HG03378 (cell line): ENCODE measurements around the gene PIP4P1.
"Not testable (repeated sequence)": the region's sequence is repeated elsewhere in the genome, so short reads cannot be mapped to it uniquely, and the experiment has no call there.

Source experiments
- ATAC-seq: cut with Tn5 transposase; IDR thresholded peaks from one replicate; pipeline ENCODE4 v1.9.1; 2021; ENCODE audit warnings: mild to moderate bottlenecking, moderate library complexity; ENCODE audit not compliant: unreplicated experiment

PIP4P1 gene

GRCh38 chr14:20477211-20477876 is 16.1 kb upstream of the PIP4P1 start:
- no peak for ATAC-seq

DNA sequence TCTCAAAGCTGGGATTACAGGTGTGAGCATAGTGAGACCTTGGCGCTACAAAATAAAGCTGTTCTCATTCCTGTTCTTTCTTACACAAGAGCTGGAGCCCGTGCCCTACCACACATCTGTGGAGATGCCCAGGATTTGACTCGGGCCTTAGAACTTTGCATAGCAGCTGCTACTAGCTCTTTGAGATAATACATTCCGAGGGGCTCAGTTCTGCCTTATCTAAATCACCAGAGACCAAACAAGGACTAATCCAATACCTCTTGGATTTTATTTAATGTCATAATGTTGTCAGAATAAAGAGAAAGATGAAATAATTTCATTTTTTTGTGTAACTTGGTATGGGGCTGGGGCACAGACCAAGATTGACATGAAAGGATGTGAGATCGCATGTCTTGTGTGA is 15.5 kb upstream of the PIP4P1 start:
- ATAC-seq, result no peak

DNA sequence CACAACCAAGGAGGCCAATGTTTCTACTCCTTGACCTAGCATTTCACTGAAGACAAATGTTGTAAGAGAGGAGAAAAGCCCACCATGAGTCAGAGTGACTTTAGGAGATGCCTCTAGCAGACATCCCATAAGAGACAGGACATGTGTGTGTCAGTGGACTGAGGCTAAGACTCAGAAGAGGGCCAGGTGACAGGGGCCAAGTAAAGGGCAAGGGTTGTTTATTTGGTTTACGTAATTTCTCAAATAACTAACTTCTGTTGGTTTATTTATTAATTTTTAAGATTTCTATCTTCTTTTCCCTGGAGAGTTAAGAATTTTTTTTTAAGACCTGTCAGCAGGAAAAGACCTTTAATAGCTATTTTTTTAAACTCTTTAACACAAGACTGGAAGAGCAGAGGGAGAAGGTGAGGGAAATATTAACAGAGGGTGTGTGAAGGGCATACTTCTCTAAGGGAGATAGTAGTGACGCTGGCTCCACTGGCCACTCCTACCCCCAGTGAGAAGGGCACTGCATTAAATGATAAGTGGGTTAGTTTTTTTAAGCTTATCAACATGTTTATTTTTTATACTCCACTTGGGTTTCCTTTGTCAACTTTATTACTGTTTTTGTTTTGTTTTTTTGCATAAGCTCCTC is 11.4 kb upstream of the PIP4P1 start:
- ATAC-seq, result no peak

- ATAC-seq, result no peak
Measured at GRCh38 chr14:20470603-20470901, 9.3 kb upstream of the PIP4P1 start.

- peak; percentile 39 for ATAC-seq
Measured at GRCh38 chr14:20469890-20470602, 8.8 kb upstream of the PIP4P1 start.

DNA sequence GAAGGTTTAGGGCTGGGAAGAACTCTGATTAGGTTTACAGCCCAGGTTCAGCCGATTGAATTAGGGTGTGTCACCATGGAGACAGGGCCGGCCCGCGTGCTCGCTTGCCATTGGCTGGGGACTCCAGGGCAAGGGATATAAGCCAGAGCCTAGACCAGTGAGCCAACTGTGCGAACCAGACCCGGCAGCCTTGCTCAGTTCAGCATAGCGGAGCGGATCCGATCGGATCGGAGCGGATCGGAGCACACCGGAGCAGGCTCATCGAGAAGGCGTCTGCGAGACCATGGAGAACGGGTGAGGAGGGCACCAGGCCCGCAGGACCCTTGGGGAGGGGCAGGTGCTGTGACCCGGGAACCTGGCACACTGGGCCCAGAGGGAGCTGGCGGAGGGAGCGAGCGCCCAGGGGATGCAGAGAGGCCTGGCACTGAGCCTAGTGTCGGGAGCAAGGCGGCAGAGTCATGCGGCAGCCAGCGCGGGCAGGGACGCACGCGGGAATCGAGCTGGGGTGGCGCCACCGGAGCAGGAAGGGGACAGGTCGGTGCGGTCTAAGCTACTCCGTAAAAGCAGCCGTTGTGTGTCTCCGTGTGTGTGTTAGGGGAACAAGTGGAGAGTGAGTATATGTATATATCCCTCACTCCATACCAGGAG is 8.1 kb upstream of the PIP4P1 start, which contains the start of gene PNP:
Gene PNP (plus strand): TSS at position 165 of the 648 bp plus-strand sequence. CDS start 119 bp downstream, at position 284.
- ATAC-seq, result peak; percentile 91

GRCh38 chr14:20468764-20469241 is 7.6 kb upstream of the PIP4P1 start:
- ATAC-seq, result no peak

GRCh38 chr14:20460458-20461224 is 593 bp downstream of the PIP4P1 start:
- ATAC-seq, result no peak

- ATAC-seq, result no peak
Measured at GRCh38 chr14:20458031-20458789, 3.0 kb downstream of the PIP4P1 start.

GRCh38 chr14:20456971-20457370 is 4.3 kb downstream of the PIP4P1 start:
- no peak for ATAC-seq

- peak; percentile 38 for ATAC-seq
Measured at GRCh38 chr14:20455355-20456300, 5.6 kb downstream of the PIP4P1 start.

GRCh38 chr14:20454516-20455354 is 6.5 kb downstream of the PIP4P1 start, which contains the start of the genes APEX1 and OSGEP:
TSS of gene APEX1 (plus strand) at chr14:20455226. CDS start at chr14:20455646, 420 bp downstream.
TSS of gene OSGEP (minus strand) at chr14:20454812. CDS start at chr14:20454683, 129 bp downstream.
- peak; percentile 78 for ATAC-seq

GRCh38 chr14:20452831-20453230 is 8.4 kb downstream of the PIP4P1 start:
- not testable (repeated sequence) for ATAC-seq

DNA sequence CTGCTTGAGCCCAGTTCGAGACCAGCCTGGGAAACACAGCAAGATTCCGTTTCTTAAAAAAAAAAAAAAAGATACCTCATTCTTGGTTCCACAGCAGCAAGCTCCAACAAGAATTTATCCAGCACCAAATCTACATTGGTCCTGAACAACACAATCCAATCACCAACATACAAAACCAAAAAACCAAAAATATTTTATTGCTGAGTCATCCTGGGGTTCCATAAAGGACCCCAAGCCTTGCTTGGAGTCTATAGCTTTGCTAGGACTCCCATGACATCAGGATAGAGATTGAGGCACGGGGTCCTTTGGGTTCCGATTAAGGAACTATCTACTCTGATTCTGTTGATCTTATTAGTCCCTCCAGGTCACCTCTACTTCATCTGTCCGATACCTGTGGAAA is 14.3 kb downstream of the PIP4P1 start:
- ATAC-seq, result no peak

DNA sequence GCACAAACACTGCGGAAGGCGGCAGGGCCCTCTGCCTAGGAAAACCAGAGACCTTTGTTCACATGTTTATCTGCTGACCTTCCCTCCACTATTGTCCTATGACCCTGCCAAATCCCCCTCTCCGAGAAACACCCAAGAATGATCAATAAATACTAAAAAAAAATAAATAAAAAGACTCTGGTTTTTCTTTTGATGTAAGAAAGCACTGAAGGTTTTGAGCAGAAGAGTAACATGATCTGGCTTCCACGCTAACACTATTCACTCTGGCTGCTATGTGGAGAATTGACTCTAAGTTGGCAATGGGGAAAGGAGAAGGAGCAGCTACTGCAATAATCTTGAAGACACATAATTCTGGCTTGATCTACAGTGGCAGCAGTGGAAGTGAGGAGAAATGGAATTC is 17.6 kb downstream of the PIP4P1 start:
- ATAC-seq, result not testable (repeated sequence)

GRCh38 chr14:20441461-20441860 is 19.8 kb downstream of the PIP4P1 start:
- ATAC-seq, result no peak

DNA sequence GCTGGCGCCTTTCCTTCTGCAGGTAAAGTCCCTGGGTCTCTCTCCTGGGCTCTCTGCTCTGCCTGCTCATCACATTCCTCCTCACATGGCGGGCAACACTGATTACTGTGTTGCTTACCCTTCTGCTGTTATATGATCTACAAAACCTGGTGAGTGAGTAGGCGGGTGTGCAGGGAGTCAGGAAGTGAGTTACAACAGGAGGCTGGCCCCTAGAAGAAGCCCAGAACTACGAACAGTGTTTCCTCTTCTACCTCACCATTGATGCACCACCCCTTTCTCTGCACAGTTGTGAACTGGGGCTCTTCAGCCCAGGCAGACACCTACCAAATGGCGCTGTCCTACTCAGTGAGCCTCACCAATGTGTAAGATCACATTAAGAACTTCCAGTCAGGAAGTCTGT is 20.4 kb downstream of the PIP4P1 start:
- peak; percentile 72 for ATAC-seq

DNA sequence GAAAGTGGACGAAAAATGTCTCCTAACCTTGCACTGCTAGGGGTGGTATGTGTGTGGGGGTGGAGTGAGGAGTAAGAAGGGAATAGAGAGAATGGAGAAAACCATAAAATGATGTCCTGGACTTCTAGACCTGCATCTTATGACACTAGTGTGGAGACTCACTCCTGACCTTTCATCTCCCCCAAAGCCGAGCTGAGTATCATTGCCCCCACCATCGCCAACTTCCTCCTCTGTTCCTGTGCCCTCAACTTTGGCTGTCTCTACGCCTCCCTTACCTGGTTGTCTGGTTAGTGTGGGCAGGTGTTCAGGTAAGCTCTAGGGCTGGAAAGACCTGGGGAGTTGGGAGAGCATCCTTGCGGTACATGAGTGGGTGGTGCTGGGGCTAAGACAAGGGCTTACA is 20.8 kb downstream of the PIP4P1 start:
- no peak for ATAC-seq
